ENCODE measurements around the gene NDFIP2.

The NDFIP2 gene

GRCh38 chr13:79457948-79458347 lies 23.0 kb upstream of the NDFIP2 start:
- Histone ChIP-seq H3K9ac (no peak overlapping the region), H3K36me3 (ENCODE audit: insufficient read depth) (no peaks in the 10 kb centered on the region)

GRCh38 chr13:79458436-79458835 lies 22.5 kb upstream of the NDFIP2 start:
- Histone ChIP-seq H3K79me2 (ENCODE audit: insufficient read depth, low read depth) (no peaks in the 10 kb centered on the region), H3K27me3 (ENCODE audit: insufficient read depth, low read depth) (no peaks in the 10 kb centered on the region), H3K9ac (no peak overlapping the region), H3K4me3 (IDR thresholded peaks at IDR 0.05; ENCODE audit: insufficient read depth, low read depth, low read length) (no peak overlapping the region), H3K4me1 (ENCODE audit: low read depth, poor library complexity, severe bottlenecking) (no peaks in the 10 kb centered on the region), H3K4me2 (no peak overlapping the region), H2AFZ (ENCODE audit: low read depth) (no peak overlapping the region), H3K36me3 (ENCODE audit: insufficient read depth) (no peaks in the 10 kb centered on the region), H4K20me1 (ENCODE audit: insufficient read depth) (no peaks in the 10 kb centered on the region), H3K27ac (no peak overlapping the region)
- TF ChIP-seq CTCF (conservative IDR thresholded peaks at IDR 0.05; ENCODE audit: low read depth, low read length), result no peak

More at GRCh38 chr13:79457948-79458347, 23.0 kb upstream of the NDFIP2 start:
- Histone ChIP-seq H3K4me3 (IDR thresholded peaks at IDR 0.05; ENCODE audit: insufficient read depth, low read depth, low read length) (no peak overlapping the region), H2AFZ (ENCODE audit: low read depth) (no peak overlapping the region), H4K20me1 (ENCODE audit: insufficient read depth) (no peaks in the 10 kb centered on the region), H3K4me1 (ENCODE audit: low read depth, poor library complexity, severe bottlenecking) (no peaks in the 10 kb centered on the region), H3K4me2 (no peak overlapping the region), H3K79me2 (ENCODE audit: insufficient read depth, low read depth) (no peaks in the 10 kb centered on the region), H3K27ac (no peak overlapping the region), H3K27me3 (ENCODE audit: insufficient read depth, low read depth) (no peaks in the 10 kb centered on the region)
- TF ChIP-seq CTCF (conservative IDR thresholded peaks at IDR 0.05; ENCODE audit: low read depth, low read length), result no peak

GRCh38 chr13:79459906-79460305 lies 21.0 kb upstream of the NDFIP2 start:
- no peak overlapping the region for H3K4me2 ChIP-seq
- H3K27me3 ChIP-seq (ENCODE audit: insufficient read depth, low read depth), result no peaks in the 10 kb centered on the region
- H3K4me1 ChIP-seq (ENCODE audit: low read depth, poor library complexity, severe bottlenecking), result no peaks in the 10 kb centered on the region
- no peak overlapping the region for H3K27ac ChIP-seq
- TF ChIP-seq CTCF (conservative IDR thresholded peaks at IDR 0.05; ENCODE audit: low read depth, low read length), result no peak
- H2AFZ ChIP-seq (ENCODE audit: low read depth), result no peak overlapping the region
- no peaks in the 10 kb centered on the region for H4K20me1 ChIP-seq (ENCODE audit: insufficient read depth)
- no peak overlapping the region for H3K9ac ChIP-seq
- no peak overlapping the region for H3K4me3 ChIP-seq (IDR thresholded peaks at IDR 0.05; ENCODE audit: insufficient read depth, low read depth, low read length)
- H3K36me3 ChIP-seq (ENCODE audit: insufficient read depth), result no peaks in the 10 kb centered on the region
- no peaks in the 10 kb centered on the region for H3K79me2 ChIP-seq (ENCODE audit: insufficient read depth, low read depth)

GRCh38 chr13:79462895-79463294 lies 18.1 kb upstream of the NDFIP2 start:
- Histone ChIP-seq H3K9ac (no peak overlapping the region), H3K4me2 (no peak overlapping the region), H3K36me3 (ENCODE audit: insufficient read depth) (no peaks in the 10 kb centered on the region), H2AFZ (ENCODE audit: low read depth) (no peak overlapping the region), H3K4me3 (IDR thresholded peaks at IDR 0.05; ENCODE audit: insufficient read depth, low read depth, low read length) (no peak overlapping the region), H4K20me1 (ENCODE audit: insufficient read depth) (no peaks in the 10 kb centered on the region), H3K27ac (no peak overlapping the region), H3K27me3 (ENCODE audit: insufficient read depth, low read depth) (no peaks in the 10 kb centered on the region), H3K79me2 (ENCODE audit: insufficient read depth, low read depth) (no peaks in the 10 kb centered on the region), H3K4me1 (ENCODE audit: low read depth, poor library complexity, severe bottlenecking) (no peaks in the 10 kb centered on the region)
- no peak for TF ChIP-seq CTCF (conservative IDR thresholded peaks at IDR 0.05; ENCODE audit: low read depth, low read length)

Data from KMS-11 (cell line).